LoVo (cell line): Measurements from ENCODE around the gene MAGEE2.
"Not testable (repeated sequence)": the region's sequence is repeated elsewhere in the genome, so short reads cannot be mapped to it uniquely, and the experiment has no call there.

ENCODE experiments used
- DNase-seq: peaks from one replicate; pipeline ENCODE4 v3.0.0-alpha.2; 2016; ENCODE audit warnings: low spot score

The MAGEE2 gene, protein sequence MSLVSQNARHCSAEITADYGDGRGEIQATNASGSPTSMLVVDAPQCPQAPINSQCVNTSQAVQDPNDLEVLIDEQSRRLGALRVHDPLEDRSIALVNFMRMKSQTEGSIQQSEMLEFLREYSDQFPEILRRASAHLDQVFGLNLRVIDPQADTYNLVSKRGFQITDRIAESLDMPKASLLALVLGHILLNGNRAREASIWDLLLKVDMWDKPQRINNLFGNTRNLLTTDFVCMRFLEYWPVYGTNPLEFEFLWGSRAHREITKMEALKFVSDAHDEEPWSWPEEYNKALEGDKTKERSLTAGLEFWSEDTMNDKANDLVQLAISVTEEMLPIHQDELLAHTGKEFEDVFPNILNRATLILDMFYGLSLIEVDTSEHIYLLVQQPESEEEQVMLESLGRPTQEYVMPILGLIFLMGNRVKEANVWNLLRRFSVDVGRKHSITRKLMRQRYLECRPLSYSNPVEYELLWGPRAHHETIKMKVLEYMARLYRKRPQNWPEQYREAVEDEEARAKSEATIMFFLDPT

DNA sequence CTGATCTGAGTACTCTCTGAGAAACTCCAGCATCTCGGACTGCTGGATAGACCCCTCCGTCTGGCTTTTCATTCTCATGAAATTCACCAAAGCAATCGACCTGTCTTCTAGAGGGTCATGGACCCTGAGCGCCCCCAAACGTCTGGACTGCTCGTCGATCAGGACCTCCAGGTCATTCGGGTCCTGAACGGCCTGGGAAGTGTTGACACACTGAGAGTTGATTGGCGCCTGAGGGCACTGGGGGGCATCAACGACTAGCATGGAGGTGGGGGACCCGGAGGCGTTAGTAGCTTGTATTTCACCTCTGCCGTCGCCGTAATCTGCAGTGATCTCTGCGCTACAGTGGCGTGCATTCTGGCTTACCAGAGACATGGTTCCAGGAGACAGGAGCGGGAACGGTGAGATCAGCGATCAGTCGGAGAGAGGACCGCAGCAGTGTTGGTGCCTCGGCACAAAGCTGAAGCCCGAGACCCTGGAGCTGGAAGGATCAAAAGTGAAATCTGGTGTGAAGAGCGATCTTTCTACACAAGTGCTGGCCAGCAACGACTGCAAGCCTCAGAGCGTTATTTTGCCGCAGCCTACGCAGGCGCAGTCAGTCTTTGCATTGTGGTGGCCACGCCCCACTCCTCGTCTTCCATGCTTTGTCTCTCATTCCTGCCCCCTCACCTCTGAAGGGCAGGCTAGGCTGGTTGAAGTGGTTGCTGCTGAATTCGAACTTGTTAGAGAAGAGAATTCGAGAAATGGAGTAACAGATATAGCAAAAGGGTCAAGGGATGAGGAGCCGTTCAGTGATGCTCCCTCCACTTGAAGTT is at the start of gene MAGEE2:
TSS of gene MAGEE2 (minus strand) at position 575 of the 812 bp plus-strand sequence. CDS start at position 372, 203 bp downstream.
- no peak for DNase-seq

DNA sequence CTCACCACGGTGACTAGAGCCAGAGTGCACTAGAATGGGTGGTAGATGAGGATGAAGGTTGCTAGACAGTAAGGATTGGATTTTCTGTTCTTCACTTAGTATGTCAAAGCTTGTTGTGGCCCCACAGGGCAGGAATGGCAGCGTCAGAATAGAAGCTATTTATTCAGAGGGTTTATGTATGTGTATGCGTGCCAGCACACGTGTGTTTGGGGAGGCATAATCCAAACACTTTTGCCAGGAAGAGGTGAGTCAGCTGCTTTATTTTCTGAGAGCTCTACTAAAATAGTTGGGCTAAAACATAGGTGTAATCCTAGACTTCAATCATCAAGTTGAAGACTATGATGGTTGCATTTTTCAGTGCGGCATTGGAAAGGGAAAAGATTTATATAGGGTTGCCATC is 1.2 kb upstream of the MAGEE2 start:
- no peak for DNase-seq

DNA sequence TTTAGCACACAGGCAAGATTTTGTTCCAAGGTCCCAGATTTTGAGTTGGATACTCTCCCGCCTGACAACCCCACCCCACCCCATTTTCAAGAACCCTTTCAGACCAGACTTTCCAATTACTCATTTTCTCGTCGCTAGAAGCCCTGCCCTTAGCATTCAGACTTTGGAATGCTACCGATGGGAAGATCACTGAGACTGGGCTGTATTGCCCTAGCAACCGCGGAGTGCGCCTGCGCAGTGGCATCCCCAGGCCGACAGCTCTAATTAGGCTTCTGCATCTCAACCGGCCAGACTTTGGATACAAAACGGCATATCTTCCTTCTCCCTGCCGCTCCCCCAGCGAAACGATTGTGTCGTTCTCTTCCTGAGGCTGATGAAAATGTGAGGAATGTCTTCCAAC is 3.4 kb downstream of the MAGEE2 start:
- no peak for DNase-seq

DNA sequence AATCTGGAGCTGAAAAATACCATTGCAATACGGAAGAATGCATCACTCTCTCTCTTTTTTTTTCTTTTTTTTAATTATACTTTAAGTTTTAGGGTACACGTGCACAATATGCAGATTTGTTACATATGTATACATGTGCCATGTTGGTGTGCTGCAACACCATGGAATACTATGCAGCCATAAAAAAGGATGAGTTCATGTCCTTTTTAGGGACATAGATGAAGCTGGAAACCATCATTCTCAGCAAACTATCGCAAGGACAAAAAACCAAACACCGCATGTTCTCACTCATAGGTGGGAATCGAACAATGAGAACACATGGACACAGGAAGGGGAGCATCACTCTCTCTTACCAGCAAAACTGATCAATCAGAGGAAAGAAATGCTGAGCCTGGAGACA is 17.0 kb downstream of the MAGEE2 start:
- DNase-seq: not testable (repeated sequence)

DNA sequence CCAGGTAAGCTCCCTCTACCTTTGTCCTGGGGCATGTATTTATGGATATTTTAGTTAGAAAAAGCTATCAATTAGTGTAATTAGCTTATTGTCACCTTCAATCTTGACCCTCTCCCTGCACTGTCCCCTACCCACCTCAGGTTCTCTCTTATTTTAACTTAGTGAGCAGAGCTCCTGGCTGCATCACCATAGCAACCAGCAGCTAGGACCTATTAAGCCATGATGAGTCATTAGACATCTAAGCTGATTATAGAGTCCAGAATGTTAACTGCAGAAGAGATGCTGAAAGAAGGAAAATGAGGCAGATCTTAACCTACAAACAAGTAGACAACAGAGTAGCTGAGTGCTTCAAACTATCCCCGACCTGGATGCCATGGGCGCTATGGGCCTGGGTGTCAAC is 36.6 kb downstream of the MAGEE2 start:
- no peak for DNase-seq

DNA sequence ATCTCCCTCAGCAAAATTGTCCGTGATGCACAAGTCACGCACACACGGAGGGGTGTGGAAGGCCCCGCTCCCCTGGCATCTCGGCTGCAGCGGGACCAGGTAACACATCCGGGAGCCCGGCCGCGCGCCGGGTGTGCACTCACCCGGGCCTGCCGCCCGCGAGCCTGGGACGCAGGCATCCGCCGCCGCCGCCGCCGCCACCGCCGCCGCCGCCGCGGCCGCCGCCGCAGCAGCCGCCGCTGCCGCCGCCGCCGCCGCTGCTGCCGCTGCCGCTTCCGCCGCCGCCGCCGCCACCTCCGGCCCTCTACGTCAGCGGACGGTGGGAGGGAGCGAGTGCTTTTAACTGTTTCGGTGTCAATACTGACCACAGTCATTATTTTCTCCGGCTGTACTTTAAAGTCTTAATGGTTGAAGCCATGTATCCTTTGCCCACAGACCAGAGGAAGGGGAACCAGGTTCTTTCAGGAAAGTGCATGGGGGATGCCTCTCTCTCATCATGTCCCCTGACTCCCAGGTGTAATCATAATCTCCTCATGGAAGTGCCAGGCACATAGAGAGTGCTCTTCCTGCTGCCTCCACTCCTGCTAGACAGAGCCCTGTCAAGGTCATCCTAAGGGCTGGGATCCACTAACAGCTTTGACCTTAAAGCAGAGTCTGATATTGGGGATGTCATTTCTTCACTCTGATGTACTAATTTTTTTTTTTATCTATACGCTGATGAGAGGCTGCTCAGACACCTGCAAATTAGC is 38.0 kb downstream of the MAGEE2 start:
- DNase-seq: peak; percentile 14
